GM21786 (cell line): Measurements from ENCODE around the gene NECAB2.

Experiments
- ATAC-seq: cut with Tn5 transposase; IDR thresholded peaks from one replicate; pipeline ENCODE4 v1.9.1; 2021; ENCODE audit not compliant: unreplicated experiment

The NECAB2 gene

GRCh38 chr16:84016477-84016876 is 48.4 kb downstream of the NECAB2 start:
- ATAC-seq: no peak

- no peak for ATAC-seq
Observed at GRCh38 chr16:84018710-84019109, 50.7 kb downstream of the NECAB2 start.

GRCh38 chr16:84020353-84020752 is 52.3 kb downstream of the NECAB2 start:
- no peak for ATAC-seq

GRCh38 chr16:84021488-84021887 is 53.4 kb downstream of the NECAB2 start:
- no peak for ATAC-seq

GRCh38 chr16:84022644-84023043 is 54.6 kb downstream of the NECAB2 start:
- no peak for ATAC-seq

GRCh38 chr16:84024854-84025253 is 56.8 kb downstream of the NECAB2 start:
- no peak for ATAC-seq

GRCh38 chr16:84026606-84027005 is 58.6 kb downstream of the NECAB2 start:
- no peak for ATAC-seq

GRCh38 chr16:84027625-84028024 is 59.6 kb downstream of the NECAB2 start:
- no peak for ATAC-seq

GRCh38 chr16:84029297-84030047 is 61.4 kb downstream of the NECAB2 start:
- no peak for ATAC-seq

GRCh38 chr16:84031556-84031955 is 63.5 kb downstream of the NECAB2 start:
- ATAC-seq: no peak

GRCh38 chr16:84032458-84033178 is 64.6 kb downstream of the NECAB2 start:
- no peak for ATAC-seq

- no peak for ATAC-seq
Observed at GRCh38 chr16:84033251-84034195, 65.5 kb downstream of the NECAB2 start.

GRCh38 chr16:84034516-84034915 is 66.5 kb downstream of the NECAB2 start:
- no peak for ATAC-seq

GRCh38 chr16:84036131-84036530 is 68.1 kb downstream of the NECAB2 start:
- ATAC-seq: no peak

GRCh38 chr16:84036982-84037425 is 69.0 kb downstream of the NECAB2 start:
- ATAC-seq: no peak

GRCh38 chr16:84038469-84038868 is 70.4 kb downstream of the NECAB2 start:
- ATAC-seq: no peak

- no peak for ATAC-seq
Observed at GRCh38 chr16:84039696-84040095, 71.7 kb downstream of the NECAB2 start.

GRCh38 chr16:84040226-84040822 is 72.3 kb downstream of the NECAB2 start:
- no peak for ATAC-seq

GRCh38 chr16:84040823-84041820 is 73.1 kb downstream of the NECAB2 start:
- no peak for ATAC-seq

GRCh38 chr16:84041881-84042280 is 73.8 kb downstream of the NECAB2 start:
- ATAC-seq: no peak
